ENCODE data around the gene DNAJC5.

DNA sequence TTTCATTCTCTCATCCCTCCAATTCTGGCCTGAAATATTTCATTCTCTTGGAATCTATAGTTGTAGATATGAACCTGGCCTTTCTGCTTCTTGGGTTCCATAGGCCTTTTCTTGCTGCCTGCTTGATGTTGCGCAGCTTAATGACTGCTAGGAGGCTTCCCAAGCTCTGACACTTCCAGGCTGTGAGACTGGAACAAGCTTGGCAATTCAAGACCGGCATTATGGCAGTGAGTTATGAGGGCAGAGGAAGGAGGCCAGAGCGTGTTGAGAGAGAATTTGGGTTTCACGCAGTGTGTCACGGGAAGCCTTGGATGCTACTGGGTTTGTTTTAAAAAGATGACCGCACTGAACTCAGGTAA lies 948 bp upstream of the DNAJC5 start:
- TF ChIP-seq, protein P1, sequence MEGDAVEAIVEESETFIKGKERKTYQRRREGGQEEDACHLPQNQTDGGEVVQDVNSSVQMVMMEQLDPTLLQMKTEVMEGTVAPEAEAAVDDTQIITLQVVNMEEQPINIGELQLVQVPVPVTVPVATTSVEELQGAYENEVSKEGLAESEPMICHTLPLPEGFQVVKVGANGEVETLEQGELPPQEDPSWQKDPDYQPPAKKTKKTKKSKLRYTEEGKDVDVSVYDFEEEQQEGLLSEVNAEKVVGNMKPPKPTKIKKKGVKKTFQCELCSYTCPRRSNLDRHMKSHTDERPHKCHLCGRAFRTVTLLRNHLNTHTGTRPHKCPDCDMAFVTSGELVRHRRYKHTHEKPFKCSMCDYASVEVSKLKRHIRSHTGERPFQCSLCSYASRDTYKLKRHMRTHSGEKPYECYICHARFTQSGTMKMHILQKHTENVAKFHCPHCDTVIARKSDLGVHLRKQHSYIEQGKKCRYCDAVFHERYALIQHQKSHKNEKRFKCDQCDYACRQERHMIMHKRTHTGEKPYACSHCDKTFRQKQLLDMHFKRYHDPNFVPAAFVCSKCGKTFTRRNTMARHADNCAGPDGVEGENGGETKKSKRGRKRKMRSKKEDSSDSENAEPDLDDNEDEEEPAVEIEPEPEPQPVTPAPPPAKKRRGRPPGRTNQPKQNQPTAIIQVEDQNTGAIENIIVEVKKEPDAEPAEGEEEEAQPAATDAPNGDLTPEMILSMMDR (IDR thresholded peaks at IDR 0.05): no peak
- TF ChIP-seq POLR2AphosphoS5 (IDR thresholded peaks at IDR 0.05): no peak

Measured in prostate gland (tissue), 2 donors.